NB4 (cell line): ENCODE results near the gene PAX4.

ENCODE experiments used
- POLR2A ChIP-seq: IDR thresholded peaks from 2 replicates; pipeline ENCODE4 v1.6.1; 2011; ENCODE audit warnings: mild to moderate bottlenecking; ENCODE audit not compliant: insufficient read length; ENCODE audit errors: extremely low read depth
- TF ChIP-seq, protein P1 (sequence below): IDR thresholded peaks from one replicate; pipeline ENCODE4 v1.5.1; 2012; ENCODE audit warnings: low read depth, low read length

DNA sequence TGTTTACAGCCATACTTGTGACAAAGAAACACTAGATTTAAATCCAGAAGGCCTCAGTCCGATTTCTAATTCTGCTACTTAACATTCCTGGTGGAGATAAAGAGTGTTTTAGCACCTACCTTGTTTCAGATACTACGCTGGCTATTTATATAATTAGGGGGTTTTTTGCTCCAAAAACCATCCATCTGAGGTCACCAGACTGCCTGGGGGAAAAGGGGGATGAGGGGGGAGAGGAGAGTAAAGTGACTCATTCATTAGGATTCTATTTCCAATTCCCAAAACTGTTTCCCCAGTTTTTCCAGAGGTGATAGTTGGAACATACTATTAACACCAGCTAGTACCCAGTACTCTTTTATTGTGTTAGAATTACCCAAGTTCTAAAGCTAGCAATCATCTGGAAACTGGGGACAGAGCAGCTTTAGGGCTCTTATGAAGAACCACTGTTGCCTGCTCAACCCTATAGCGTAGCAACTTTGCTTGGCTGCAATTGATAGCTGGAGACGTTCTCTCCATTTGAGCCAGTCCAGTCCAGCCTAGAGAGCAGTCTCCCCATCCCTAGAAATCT lies 39.1 kb downstream of the PAX4 start:
- TF ChIP-seq, protein P1, sequence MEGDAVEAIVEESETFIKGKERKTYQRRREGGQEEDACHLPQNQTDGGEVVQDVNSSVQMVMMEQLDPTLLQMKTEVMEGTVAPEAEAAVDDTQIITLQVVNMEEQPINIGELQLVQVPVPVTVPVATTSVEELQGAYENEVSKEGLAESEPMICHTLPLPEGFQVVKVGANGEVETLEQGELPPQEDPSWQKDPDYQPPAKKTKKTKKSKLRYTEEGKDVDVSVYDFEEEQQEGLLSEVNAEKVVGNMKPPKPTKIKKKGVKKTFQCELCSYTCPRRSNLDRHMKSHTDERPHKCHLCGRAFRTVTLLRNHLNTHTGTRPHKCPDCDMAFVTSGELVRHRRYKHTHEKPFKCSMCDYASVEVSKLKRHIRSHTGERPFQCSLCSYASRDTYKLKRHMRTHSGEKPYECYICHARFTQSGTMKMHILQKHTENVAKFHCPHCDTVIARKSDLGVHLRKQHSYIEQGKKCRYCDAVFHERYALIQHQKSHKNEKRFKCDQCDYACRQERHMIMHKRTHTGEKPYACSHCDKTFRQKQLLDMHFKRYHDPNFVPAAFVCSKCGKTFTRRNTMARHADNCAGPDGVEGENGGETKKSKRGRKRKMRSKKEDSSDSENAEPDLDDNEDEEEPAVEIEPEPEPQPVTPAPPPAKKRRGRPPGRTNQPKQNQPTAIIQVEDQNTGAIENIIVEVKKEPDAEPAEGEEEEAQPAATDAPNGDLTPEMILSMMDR: no peak
- no peak for TF ChIP-seq POLR2A
